Trophoblast cell (in vitro differentiated cells and primary cell): ENCODE measurements around the gene HID1.
"Not testable (repeated sequence)": the region's sequence is repeated elsewhere in the genome, so short reads cannot be mapped to it uniquely, and the experiment has no call there.

Experiments
- DNase-seq, 2 donors: peaks; one replicate each; pipeline ENCODE4 v3.0.0-alpha.2; 2016
- H2AFZ ChIP-seq: 2 replicates; pipeline ENCODE4 v1.6.1; 2013; ENCODE audit warnings: low read length, moderate library complexity, mild to moderate bottlenecking; ENCODE audit not compliant: insufficient read depth, poor library complexity
- H2AK5ac ChIP-seq: 2 replicates; pipeline ENCODE4 v1.6.1; 2013; ENCODE audit warnings: mild to moderate bottlenecking, low read length
- H2BK120ac ChIP-seq: 2 replicates; pipeline ENCODE4 v1.6.1; 2013; ENCODE audit warnings: low read length, mild to moderate bottlenecking, moderate library complexity; ENCODE audit not compliant: insufficient read depth, poor library complexity
- H2BK12ac ChIP-seq: 2 replicates; pipeline ENCODE4 v1.6.1; 2013; ENCODE audit warnings: mild to moderate bottlenecking, low read length, moderate library complexity
- H2BK5ac ChIP-seq: 2 replicates; pipeline ENCODE4 v1.6.1; 2013; ENCODE audit warnings: low read length, low read depth, moderate library complexity, mild to moderate bottlenecking; ENCODE audit not compliant: poor library complexity
- H3K14ac ChIP-seq: 2 replicates; pipeline ENCODE4 v1.6.1; 2013; ENCODE audit warnings: mild to moderate bottlenecking, low read length
- H3K18ac ChIP-seq: 2 replicates; pipeline ENCODE4 v1.6.1; 2013; ENCODE audit warnings: mild to moderate bottlenecking, low read length
- H3K23ac ChIP-seq: 2 replicates; pipeline ENCODE4 v1.6.1; 2013; ENCODE audit warnings: low read length
- H3K27ac ChIP-seq: 2 replicates; pipeline ENCODE4 v1.5.1; 2013; ENCODE audit warnings: low read depth, mild to moderate bottlenecking, inconsistent platforms, low read length, moderate library complexity
- H3K27me3 ChIP-seq: 2 replicates; pipeline ENCODE4 v1.6.1; 2013; ENCODE audit warnings: inconsistent platforms, mild to moderate bottlenecking, low read length, moderate library complexity; ENCODE audit not compliant: insufficient read depth
- H3K36me3 ChIP-seq, 2 experiments: 1 replicate in 1 of 2; 2 replicates in 1 of 2; pipeline ENCODE4 v1.6.1; 2013; ENCODE audit warnings: low read length in 2 of 2, mild to moderate bottlenecking in 2 of 2, moderate library complexity in 1 of 2; ENCODE audit not compliant: insufficient read depth in 2 of 2, control insufficient read depth in 1 of 2
- H3K4ac ChIP-seq: 2 replicates; pipeline ENCODE4 v1.6.1; 2013; ENCODE audit warnings: low read depth, mild to moderate bottlenecking, low read length, moderate library complexity
- H3K4me1 ChIP-seq, 2 experiments: 1 replicate in 1 of 2; 2 replicates in 1 of 2; pipeline ENCODE4 v1.6.1; 2013; ENCODE audit warnings: low read length in 2 of 2, mild to moderate bottlenecking in 2 of 2, moderate library complexity in 1 of 2; ENCODE audit not compliant: insufficient read depth in 2 of 2, control insufficient read depth in 1 of 2
- H3K4me2 ChIP-seq: 2 replicates; pipeline ENCODE4 v1.6.1; 2013; ENCODE audit warnings: inconsistent platforms, mild to moderate bottlenecking, low read length, moderate library complexity
- H3K4me3 ChIP-seq: 2 replicates; pipeline ENCODE4 v1.5.1; 2013; ENCODE audit warnings: mild to moderate bottlenecking, low read depth, low read length, inconsistent platforms
- H3K79me1 ChIP-seq: one replicate; pipeline ENCODE4 v1.6.1; 2013; ENCODE audit warnings: low read length
- H3K79me2 ChIP-seq: 2 replicates; pipeline ENCODE4 v1.6.1; 2013; ENCODE audit warnings: low read length, mild to moderate bottlenecking; ENCODE audit not compliant: control insufficient read depth, insufficient read depth, poor library complexity
- H3K9ac ChIP-seq: 2 replicates; pipeline ENCODE4 v1.6.1; 2013; ENCODE audit warnings: mild to moderate bottlenecking, low read length
- H3K9me3 ChIP-seq: 2 replicates; pipeline ENCODE4 v1.6.1; 2013; ENCODE audit warnings: low read depth, mild to moderate bottlenecking, control low read depth, inconsistent platforms, low read length; ENCODE audit not compliant: insufficient read depth
- H4K12ac ChIP-seq: 2 replicates; pipeline ENCODE4 v1.6.1; 2013; ENCODE audit warnings: low read depth, mild to moderate bottlenecking, low read length, moderate library complexity
- H4K8ac ChIP-seq: 2 replicates; pipeline ENCODE4 v1.6.1; 2013; ENCODE audit warnings: low read depth, mild to moderate bottlenecking, low read length, moderate library complexity
- H4K91ac ChIP-seq: one replicate; pipeline ENCODE4 v1.6.1; 2013; ENCODE audit warnings: low read depth, mild to moderate bottlenecking, low read length, moderate library complexity
- WGBS: extraction: QIAGEN DNeasy Blood & Tissue Kit; methylation state at CpG from one replicate; pipeline ENCODE4 v1.1.7; 2013; ENCODE audit warnings: missing lambda C conversion rate; ENCODE audit not compliant: insufficient read length, insufficient coverage; ENCODE audit errors: extremely low coverage; 5-methylcytosine and 5-hydroxymethylcytosine counted together

The HID1 gene

DNA sequence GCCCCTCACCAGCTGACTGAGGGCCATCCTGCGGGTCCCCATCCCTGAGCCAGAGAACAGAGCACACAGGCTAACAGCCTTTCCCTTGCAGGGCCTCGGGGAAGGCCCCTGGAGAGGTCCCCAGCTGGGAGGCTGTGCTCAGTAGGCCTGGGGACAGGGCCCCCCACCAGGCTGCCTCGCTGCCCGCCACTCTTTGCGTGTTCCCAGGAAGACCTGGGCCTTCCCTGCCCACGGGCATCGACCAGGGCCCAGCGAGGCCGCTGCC lies 785 bp downstream of the HID1 start:
- peak overlapping the region; percentile 39 for H2AK5ac ChIP-seq
- H3K79me2 ChIP-seq: no peaks in the 10 kb centered on the region
- H3K36me3 ChIP-seq: no peaks in the 10 kb centered on the region
- peak overlapping the region; percentile 53 for H3K14ac ChIP-seq
- H3K23ac ChIP-seq: no peak overlapping the region
- H4K91ac ChIP-seq: peak overlapping the region; percentile 39
- DNase-seq: no peak
- H3K4me2 ChIP-seq: peak overlapping the region; percentile 87
- peaks cover 12% of the 10 kb centered on the region for H3K79me1 ChIP-seq
- H2BK120ac ChIP-seq: peak overlapping the region; percentile 56
- H4K8ac ChIP-seq: peak overlapping the region; percentile 57
- H3K4me1 ChIP-seq: peaks cover 29 to 33% of the 10 kb centered on the region in 2 experiments
- H2BK12ac ChIP-seq: peak overlapping the region; percentile 80
- no peak overlapping the region for H3K9ac ChIP-seq
- peak overlapping the region; percentile 77 for H3K4me3 ChIP-seq
- no peak overlapping the region for H3K27ac ChIP-seq
- peak overlapping the region; percentile 41 for H2BK5ac ChIP-seq
- H4K12ac ChIP-seq: peak overlapping the region; percentile 49
- no CpG with 5 or more reads among the region's 9 CpGs for WGBS
- H3K27me3 ChIP-seq: peaks cover 9% of the 10 kb centered on the region
- H2AFZ ChIP-seq: peak overlapping the region; percentile 5
- no peak overlapping the region for H3K4ac ChIP-seq
- H3K18ac ChIP-seq: peak overlapping the region; percentile 70
- no peaks in the 10 kb centered on the region for H3K9me3 ChIP-seq

DNA sequence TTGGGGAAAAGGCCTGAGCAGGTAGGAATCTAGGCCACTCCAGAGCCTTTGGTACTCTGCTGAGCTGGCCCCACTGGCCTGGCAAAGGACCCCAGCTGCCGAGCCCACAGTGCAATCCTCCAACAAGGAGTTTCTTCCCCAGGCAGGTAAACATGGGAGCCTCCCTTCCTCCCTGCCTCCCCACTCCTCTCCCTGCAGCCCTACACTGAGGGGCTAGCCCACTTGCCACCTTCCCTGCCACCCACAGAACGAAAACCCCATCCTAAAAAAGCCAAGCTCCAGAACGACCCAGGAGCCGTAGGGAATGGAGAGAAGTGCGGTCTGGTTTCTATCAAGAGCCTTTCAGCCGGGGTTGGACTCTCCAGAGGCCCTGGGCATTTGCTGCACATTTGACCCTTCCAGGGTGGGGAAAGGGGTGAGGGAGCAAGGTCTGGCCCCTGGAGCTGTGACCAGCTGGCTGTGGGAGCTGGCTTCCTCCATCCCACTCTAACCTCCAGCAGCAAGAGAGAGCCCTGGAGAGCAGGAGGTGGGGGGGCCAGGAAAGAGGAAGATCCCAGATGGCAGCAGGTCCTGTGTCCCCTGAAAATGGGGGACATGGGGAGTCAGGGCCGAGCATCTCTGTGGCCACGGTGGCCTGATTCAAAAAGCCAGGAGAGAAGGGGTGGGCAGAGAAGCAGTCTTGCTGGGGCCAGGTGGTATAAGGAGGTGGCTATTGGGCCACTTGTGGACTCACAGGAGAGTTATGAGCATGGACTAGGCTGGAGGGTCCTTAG lies 1.3 kb downstream of the HID1 start:
- no CpG with 5 or more reads among the region's 8 CpGs for WGBS
- Histone ChIP-seq H3K18ac (peak overlapping the region; percentile 70), H3K23ac (no peak overlapping the region), H3K79me2 (no peaks in the 10 kb centered on the region), H4K91ac (peak overlapping the region; percentile 39), H3K27me3 (peaks cover 9% of the 10 kb centered on the region), H3K79me1 (peaks cover 12% of the 10 kb centered on the region), H3K14ac (peak overlapping the region; percentile 53), H2AFZ (no peak overlapping the region), H4K12ac (peak overlapping the region; percentile 49), H4K8ac (peak overlapping the region; percentile 57), H3K9me3 (no peaks in the 10 kb centered on the region), H3K36me3 (no peaks in the 10 kb centered on the region), H3K4me3 (no peak overlapping the region), H2BK120ac (peak overlapping the region; percentile 56), H3K27ac (no peak overlapping the region), H3K9ac (no peak overlapping the region), H3K4me2 (peak overlapping the region; percentile 87), H3K4me1 (peaks cover 29 to 33% of the 10 kb centered on the region in 2 experiments), H2AK5ac (peak overlapping the region; percentile 39), H2BK12ac (peak overlapping the region; percentile 80), H2BK5ac (peak overlapping the region; percentile 41), H3K4ac (no peak overlapping the region)
- DNase-seq: no peak

DNA sequence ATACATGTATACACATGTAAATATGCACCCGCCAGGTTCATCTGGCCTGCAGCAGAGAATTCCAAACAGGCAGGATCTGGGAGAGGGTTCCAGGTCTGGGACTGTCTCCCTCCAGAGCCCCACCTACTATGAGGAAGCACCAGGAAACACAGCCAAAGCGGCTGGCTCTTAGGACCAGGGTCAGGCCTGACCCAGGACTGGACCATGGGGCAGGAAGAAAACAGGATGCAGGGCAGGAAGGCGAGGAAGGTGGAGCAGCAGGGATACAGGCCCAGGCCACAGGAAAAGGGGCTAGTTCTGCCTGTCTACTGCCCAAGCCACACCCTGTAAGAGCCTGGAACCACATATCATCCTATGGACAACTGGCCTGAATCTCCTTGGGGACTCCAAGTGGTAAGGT lies 2.2 kb downstream of the HID1 start:
- Histone ChIP-seq H4K8ac (no peak overlapping the region), H3K79me2 (no peaks in the 10 kb centered on the region), H3K4ac (no peak overlapping the region), H3K79me1 (peaks cover 12% of the 10 kb centered on the region), H2BK120ac (no peak overlapping the region), H2BK5ac (no peak overlapping the region), H3K4me3 (no peak overlapping the region), H3K4me2 (no peak overlapping the region), H3K23ac (no peak overlapping the region), H4K12ac (no peak overlapping the region), H3K9ac (no peak overlapping the region), H3K4me1 (peaks cover 29 to 33% of the 10 kb centered on the region in 2 experiments), H3K27me3 (peaks cover 9% of the 10 kb centered on the region), H2AK5ac (no peak overlapping the region), H3K9me3 (no peaks in the 10 kb centered on the region), H4K91ac (no peak overlapping the region), H3K36me3 (no peaks in the 10 kb centered on the region), H3K14ac (no peak overlapping the region), H2AFZ (no peak overlapping the region), H3K18ac (no peak overlapping the region), H2BK12ac (no peak overlapping the region), H3K27ac (no peak overlapping the region)
- WGBS: no CpG with 5 or more reads among the region's 3 CpGs
- no peak for DNase-seq

DNA sequence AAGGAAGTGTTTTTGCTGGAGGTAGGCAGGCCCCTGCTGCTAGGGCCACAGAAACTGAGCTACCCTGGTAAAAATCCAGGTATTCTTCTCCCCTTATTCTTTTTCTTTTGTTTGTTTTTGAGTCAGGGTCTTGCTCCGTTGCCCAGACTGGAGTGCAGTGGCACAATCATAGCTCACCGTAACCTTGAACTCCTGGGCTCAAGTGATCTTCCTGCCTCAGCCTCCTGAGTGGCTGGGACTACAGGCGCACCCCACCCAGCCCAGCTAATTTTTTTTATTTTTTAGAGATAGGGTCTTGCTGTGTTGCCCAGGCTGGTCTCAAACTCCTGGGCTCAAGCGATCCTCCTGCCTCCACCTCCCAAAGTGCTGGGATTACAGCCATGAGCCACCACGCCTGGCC lies 3.1 kb downstream of the HID1 start:
- H3K4me2 ChIP-seq, H3K23ac ChIP-seq, H3K9me3 ChIP-seq, H3K9ac ChIP-seq, H4K91ac ChIP-seq, H2AK5ac ChIP-seq, H2BK12ac ChIP-seq, H3K14ac ChIP-seq, H3K79me2 ChIP-seq, H4K8ac ChIP-seq, H3K36me3 ChIP-seq, H4K12ac ChIP-seq, H3K4me3 ChIP-seq, H3K27ac ChIP-seq, H2AFZ ChIP-seq, H2BK120ac ChIP-seq, DNase-seq, H3K4ac ChIP-seq, H2BK5ac ChIP-seq, H3K27me3 ChIP-seq, H3K18ac ChIP-seq: not testable (repeated sequence)
- Histone ChIP-seq H3K4me1 (peaks cover 29 to 33% of the 10 kb centered on the region in 2 experiments), H3K79me1 (peaks cover 12% of the 10 kb centered on the region)
- WGBS: no CpG with 5 or more reads among the region's 5 CpGs
